Activated T-helper 9 cell treated with anti-CD3 and anti-CD28 coated beads, Interleukin-2, amount 50 U/mL, for 16 hours (primary cell): Measurements from ENCODE around the gene SEC61B.

Source experiments
- DNase-seq: peaks from one replicate; pipeline ENCODE4 v3.0.0-alpha.2; 2020; ENCODE audit warnings: low read depth

SEC61B gene

GRCh38 chr9:99238331-99238730, 16.2 kb downstream of the SEC61B start:
- DNase-seq = no peak

GRCh38 chr9:99239341-99240060, 17.4 kb downstream of the SEC61B start:
- DNase-seq = no peak

- DNase-seq = no peak
Observed at GRCh38 chr9:99241106-99241505, 19.0 kb downstream of the SEC61B start.

GRCh38 chr9:99244344-99245260, 22.5 kb downstream of the SEC61B start:
- no peak for DNase-seq

- DNase-seq = no peak
Observed at GRCh38 chr9:99249619-99250018, 27.5 kb downstream of the SEC61B start.

- no peak for DNase-seq
Observed at GRCh38 chr9:99251157-99251556, 29.1 kb downstream of the SEC61B start.

- DNase-seq = no peak
Observed at GRCh38 chr9:99253134-99253533, 31.1 kb downstream of the SEC61B start.

GRCh38 chr9:99253772-99254431, 31.8 kb downstream of the SEC61B start:
- DNase-seq = peak; percentile 70

- DNase-seq = no peak
Observed at GRCh38 chr9:99255651-99256050, 33.6 kb downstream of the SEC61B start.

GRCh38 chr9:99257723-99258389, 35.8 kb downstream of the SEC61B start:
- DNase-seq = no peak

- no peak for DNase-seq
Observed at GRCh38 chr9:99259231-99259918, 37.3 kb downstream of the SEC61B start.

- DNase-seq = no peak
Observed at GRCh38 chr9:99261923-99262322, 39.8 kb downstream of the SEC61B start.

- no peak for DNase-seq
Observed at GRCh38 chr9:99262949-99263418, 40.9 kb downstream of the SEC61B start.

GRCh38 chr9:99264070-99264680, 42.1 kb downstream of the SEC61B start:
- no peak for DNase-seq

- no peak for DNase-seq
Observed at GRCh38 chr9:99265691-99266090, 43.6 kb downstream of the SEC61B start.

GRCh38 chr9:99266255-99267023, 44.4 kb downstream of the SEC61B start:
- DNase-seq = peak; percentile 30

- DNase-seq = no peak
Observed at GRCh38 chr9:99269416-99269815, 47.3 kb downstream of the SEC61B start.

GRCh38 chr9:99270491-99270890, 48.4 kb downstream of the SEC61B start:
- no peak for DNase-seq

GRCh38 chr9:99272836-99273235, 50.8 kb downstream of the SEC61B start:
- no peak for DNase-seq

GRCh38 chr9:99274016-99274415, 51.9 kb downstream of the SEC61B start:
- no peak for DNase-seq
